Measurements from ENCODE around the gene FAM120AOS. TPM values are rescaled to one million over a fixed set of nuclear protein-coding genes. Genes with fewer than 3 reads are reported as not detected.

The FAM120AOS gene
- total RNA-seq, 4 donors from 2014 or later = 25.0 to 44.2 (median 40.0) TPM

DNA sequence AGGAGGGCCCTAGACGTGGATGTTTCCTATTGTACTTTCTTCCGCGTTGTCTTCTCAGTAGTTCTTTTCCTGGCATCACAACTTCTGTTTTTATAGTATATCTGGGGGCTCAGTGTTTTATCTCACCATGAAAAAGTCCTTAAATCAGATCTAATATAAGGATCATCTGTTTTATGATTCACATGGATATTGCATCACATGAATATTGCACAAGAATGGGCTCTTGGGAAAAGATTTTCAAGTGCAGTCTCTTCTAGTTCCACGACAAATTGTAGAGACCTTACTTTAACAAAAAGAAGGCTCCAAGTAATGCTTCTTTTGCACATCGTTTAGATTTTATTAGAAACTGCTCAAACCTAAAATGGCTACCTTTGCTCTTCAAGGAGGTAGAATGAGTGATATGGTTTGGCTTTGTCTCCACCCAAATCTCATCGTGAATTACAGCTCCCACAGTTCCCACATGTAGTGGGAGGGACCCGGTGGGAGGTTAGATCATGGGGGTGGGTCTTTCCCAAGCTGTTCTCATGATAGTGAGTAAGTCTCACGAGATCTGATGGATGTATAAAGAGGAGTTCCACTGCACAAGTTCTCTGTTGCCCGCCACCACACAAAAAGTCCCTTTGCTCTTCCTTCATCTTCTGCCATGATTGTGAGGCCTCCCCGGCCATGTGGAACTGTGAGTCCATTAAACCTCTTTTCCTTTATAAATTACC, 55.6 kb downstream of the FAM120AOS start:
- DNase-seq (ENCODE audit: low spot score in 2 of 2) = no peak
- H3K4me3 ChIP-seq (ENCODE audit: low read depth, poor library complexity, severe bottlenecking) = no peak overlapping the region
- TF ChIP-seq, protein P1, sequence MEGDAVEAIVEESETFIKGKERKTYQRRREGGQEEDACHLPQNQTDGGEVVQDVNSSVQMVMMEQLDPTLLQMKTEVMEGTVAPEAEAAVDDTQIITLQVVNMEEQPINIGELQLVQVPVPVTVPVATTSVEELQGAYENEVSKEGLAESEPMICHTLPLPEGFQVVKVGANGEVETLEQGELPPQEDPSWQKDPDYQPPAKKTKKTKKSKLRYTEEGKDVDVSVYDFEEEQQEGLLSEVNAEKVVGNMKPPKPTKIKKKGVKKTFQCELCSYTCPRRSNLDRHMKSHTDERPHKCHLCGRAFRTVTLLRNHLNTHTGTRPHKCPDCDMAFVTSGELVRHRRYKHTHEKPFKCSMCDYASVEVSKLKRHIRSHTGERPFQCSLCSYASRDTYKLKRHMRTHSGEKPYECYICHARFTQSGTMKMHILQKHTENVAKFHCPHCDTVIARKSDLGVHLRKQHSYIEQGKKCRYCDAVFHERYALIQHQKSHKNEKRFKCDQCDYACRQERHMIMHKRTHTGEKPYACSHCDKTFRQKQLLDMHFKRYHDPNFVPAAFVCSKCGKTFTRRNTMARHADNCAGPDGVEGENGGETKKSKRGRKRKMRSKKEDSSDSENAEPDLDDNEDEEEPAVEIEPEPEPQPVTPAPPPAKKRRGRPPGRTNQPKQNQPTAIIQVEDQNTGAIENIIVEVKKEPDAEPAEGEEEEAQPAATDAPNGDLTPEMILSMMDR (IDR thresholded peaks at IDR 0.05) = no peak
- no peak for TF ChIP-seq POLR2A (IDR thresholded peaks at IDR 0.05)
- intact Hi-C loops (cut with DNase I; ENCODE audit: low total_unique reads) = no loop called here
- 65 to 67% methylated on average over 10 of the region's 10 CpGs for WGBS, 2 donors

Other genes with a start within 250 kb of the FAM120AOS start
- gene FAM120A, start 1.9 kb downstream of the FAM120AOS start, total RNA-seq = 10 to 100 TPM; 58.1 to 80.5 (median 65.0) TPM
- 10 to 100 TPM; 23.3 to 33.1 (median 28.6) TPM for gene PHF2, start 123.0 kb upstream of the FAM120AOS start, total RNA-seq

Data from lower leg skin (tissue), 4 donors.